Left colon (tissue), 2 donors: ENCODE results near the gene BCAR1. TPM values are rescaled to one million over a fixed set of nuclear protein-coding genes. Genes with fewer than 3 reads are reported as not detected.
"Not testable (repeated sequence)": the region's sequence is repeated elsewhere in the genome, so short reads cannot be mapped to it uniquely, and the experiment has no call there.

ENCODE experiments used
- ATAC-seq: fragments of 200-7000 bp; cut with Tn5 transposase; one replicate; pipeline ENCODE4 v1.9.1; 2020; ENCODE audit warnings: mild to moderate bottlenecking, moderate library complexity
- DNase-seq, 2 donors: peaks; one replicate each; pipeline ENCODE4 v3.0.0-alpha.2; 2020
- intact Hi-C, 2 donors: fragments of 100-400 bp; cut with DNase I in 1 of 2; cut with micrococcal nuclease in 1 of 2; formaldehyde crosslinking; loops; one replicate each; pipeline versions ENCODE4 v1.11.2 to v1.14.0; 2022; cut with DNase I, micrococcal nuclease
- total RNA-seq, 2 donors: library from RNA; stranded (reverse); fragmentation: NEBNext Ultra II Directional; extraction: Animal tissue kit (Norgen Biotek cat#: 25700); gene quantifications; one replicate each; pipeline ENCODE4 v1.2.1, GENCODE V29; 2021
- donor health status: DM: no; HTN: no; CAD: no.
- donor health status: DM: yes; HTN: yes; CAD: no.

BCAR1 gene
- total RNA-seq, 2 donors from 2014 or later = 139 to 145 TPM

GRCh38 chr16:75216127-75216526 is 35.3 kb downstream of the BCAR1 start:
- intact Hi-C loops = no loop called here
- ATAC-seq = no peak

GRCh38 chr16:75211286-75211685 is 40.1 kb downstream of the BCAR1 start:
- intact Hi-C loops, ATAC-seq, DNase-seq: not testable (repeated sequence)

More at GRCh38 chr16:75216127-75216526, 35.3 kb downstream of the BCAR1 start:
- DNase-seq = no peak

- no peak for ATAC-seq
- DNase-seq = no peak
- intact Hi-C loops = no loop called here
These were observed 41.5 kb downstream of the BCAR1 start for GRCh38 chr16:75209944-75210343.

GRCh38 chr16:75209514-75209913 is 41.9 kb downstream of the BCAR1 start:
- DNase-seq, intact Hi-C loops, ATAC-seq: not testable (repeated sequence)

- DNase-seq (no peak), ATAC-seq (no peak)
- intact Hi-C loops = no loop called here
These were observed 42.4 kb downstream of the BCAR1 start for GRCh38 chr16:75208861-75209505.

GRCh38 chr16:75208242-75208825 is 43.1 kb downstream of the BCAR1 start:
- no peak for DNase-seq
- no peak for ATAC-seq
- intact Hi-C loops = no loop called here

GRCh38 chr16:75207831-75208230 is 43.6 kb downstream of the BCAR1 start:
- no peak for DNase-seq
- intact Hi-C loops = loop anchor here in 1 of 2 donors (2.0 kb wide), 1 partner anchor 17 kb away; no protein-coding TSS in a partner anchor
- ATAC-seq = no peak

- no peak for ATAC-seq
- DNase-seq = no peak
- intact Hi-C loops = loop anchor here in 1 of 2 donors (2.0 kb wide), 1 partner anchor 18 kb away; no protein-coding TSS in a partner anchor
These were observed 44.5 kb downstream of the BCAR1 start, which contains the start of gene CTRB2 for GRCh38 chr16:75206749-75207451. TSS of gene CTRB2 (minus strand) at chr16:75207161. CDS start at chr16:75207141, 20 bp downstream.

- intact Hi-C loops = loop anchor here in 1 of 2 donors (2.0 kb wide), 1 partner anchor 19 kb away; no protein-coding TSS in a partner anchor
- ATAC-seq = peak; percentile 7
- not testable (repeated sequence) for DNase-seq
These were observed 45.3 kb downstream of the BCAR1 start for GRCh38 chr16:75205961-75206748.

GRCh38 chr16:75205438-75205837 is 46.0 kb downstream of the BCAR1 start:
- ATAC-seq = peak; percentile 8
- DNase-seq, intact Hi-C loops: not testable (repeated sequence)

GRCh38 chr16:75204905-75205304 is 46.5 kb downstream of the BCAR1 start:
- peak; percentile 22 for ATAC-seq
- DNase-seq, intact Hi-C loops: not testable (repeated sequence)

GRCh38 chr16:75204410-75204758 is 47.0 kb downstream of the BCAR1 start:
- intact Hi-C loops = no loop called here
- ATAC-seq (no peak), DNase-seq (no peak)

GRCh38 chr16:75203667-75204409 is 47.6 kb downstream of the BCAR1 start:
- ATAC-seq = no peak
- no peak for DNase-seq
- intact Hi-C loops = no loop called here

- DNase-seq = no peak
- intact Hi-C loops = no loop called here
- ATAC-seq = no peak
These were observed 48.3 kb downstream of the BCAR1 start for GRCh38 chr16:75203096-75203495.

GRCh38 chr16:75202069-75202590 is 49.3 kb downstream of the BCAR1 start:
- intact Hi-C loops = no loop called here
- DNase-seq = no peak
- ATAC-seq = no peak

- ATAC-seq (no peak), DNase-seq (no peak)
- intact Hi-C loops = loop anchor here in 1 of 2 donors (10.0 kb wide), 1 partner anchor 207 kb away; no protein-coding TSS in a partner anchor
These were observed 53.3 kb downstream of the BCAR1 start for GRCh38 chr16:75198135-75198600.

GRCh38 chr16:75197522-75198134 is 53.8 kb downstream of the BCAR1 start:
- DNase-seq (no peak), ATAC-seq (no peak)
- intact Hi-C loops = loop anchor here in 1 of 2 donors (10.0 kb wide), 1 partner anchor 207 kb away; no protein-coding TSS in a partner anchor
